GM12878 (cell line): ENCODE measurements around the gene PATE4. TPM values are rescaled to one million over a fixed set of nuclear protein-coding genes. Genes with fewer than 3 reads are reported as not detected.

Source experiments
- ATAC-seq: fragments of 200-7000 bp; cut with Tn5 transposase; 3 replicates; pipeline ENCODE4 v1.9.1; 2020; ENCODE audit warnings: mild to moderate bottlenecking, moderate library complexity
- Bru-seq: library from RNA; stranded (reverse); fragments of 400-500 nt; gene quantifications from one replicate; lab custom pipeline; 2021; lab: Mats Ljungman, UMichigan
- BruChase-seq, 2 experiments: library from RNA; stranded (reverse); fragments of 400-500 nt; gene quantifications; one replicate each; lab custom pipeline; 2021; lab: Mats Ljungman, UMichigan
- BruUV-seq: library from RNA; stranded (reverse); fragments of 400-500 nt; replicated peaks from 2 replicates; lab custom pipeline; 2021; lab: Mats Ljungman, UMichigan
- CTCF ChIA-PET: fragments of 300-600 bp; sonication (Branson Sonifier 250); formaldehyde crosslinking; extraction: SDS; loops from one replicate; lab custom pipeline; 2021; ENCODE audit warnings: inconsistent platforms; lab: Yijun Ruan, JAX
- POLR2A ChIA-PET: fragments of 350-600 bp; formaldehyde crosslinking; extraction: SDS; loops from one replicate; lab custom pipeline; 2021; ENCODE audit warnings: inconsistent platforms; lab: Charles Lee
- RAD21 ChIA-PET: fragments of 300-600 bp; sonication (Branson Sonifier 250); formaldehyde crosslinking; loops from one replicate; lab custom pipeline; 2023; ENCODE audit warnings: antibody characterized with exemption; ENCODE audit not compliant: unreplicated experiment; lab: Charles Lee
- SMC1A ChIA-PET: fragments of 300-600 bp; sonication (Branson Sonifier 250); formaldehyde crosslinking; loops from one replicate; lab custom pipeline; 2023; ENCODE audit not compliant: unreplicated experiment, uncharacterized antibody; lab: Charles Lee
- DNase-seq: peaks from one replicate; pipeline ENCODE4 v3.0.0-alpha.2; 2011; ENCODE audit warnings: low read depth, low spot score
- FAIRE-seq: peaks from 3 replicates; lab custom pipeline; 2011; peaks lifted over from hg19 to GRCh38; lab: Jason Lieb, UNC
- H2AFZ ChIP-seq: 2 replicates; pipeline ENCODE4 v1.6.0; 2011; ENCODE audit warnings: low read depth, low read length, control low read depth; ENCODE audit not compliant: control insufficient read depth
- H3K27ac ChIP-seq: 2 replicates; pipeline ENCODE4 v1.5.1; 2011; ENCODE audit warnings: control low read depth; ENCODE audit not compliant: control insufficient read depth, insufficient read depth
- H3K27me3 ChIP-seq, 2 experiments: replicated peaks in 1 of 2; 2 replicates each; pipeline versions ENCODE4 v1.6.0 to v1.6.1; 2011; ENCODE audit warnings: low read length in 1 of 2; ENCODE audit not compliant: control insufficient read depth in 2 of 2, insufficient read depth in 2 of 2
- H3K36me3 ChIP-seq, 2 experiments: 2 replicates each; pipeline ENCODE4 v1.5.1; 2011; ENCODE audit warnings: low read length in 1 of 2; ENCODE audit not compliant: control insufficient read depth in 2 of 2, insufficient read depth in 2 of 2
- H3K4me1 ChIP-seq: 2 replicates; pipeline ENCODE4 v1.6.1; 2011; ENCODE audit warnings: mild to moderate bottlenecking, low read length, moderate library complexity, mixed read lengths; ENCODE audit not compliant: control insufficient read depth, insufficient read depth
- H3K4me2 ChIP-seq: 2 replicates; pipeline ENCODE4 v1.6.0; 2011; ENCODE audit warnings: control low read depth; ENCODE audit not compliant: control insufficient read depth, insufficient read depth
- H3K4me3 ChIP-seq: fragments of 200-600 bp; sonication (generic); 2 replicates; pipeline ENCODE4 v1.5.1; 2016
- H3K79me2 ChIP-seq: 2 replicates; pipeline ENCODE4 v1.6.0; 2011; ENCODE audit warnings: low read length; ENCODE audit not compliant: control insufficient read depth, insufficient read depth
- H3K9ac ChIP-seq: 2 replicates; pipeline ENCODE4 v1.8.0; 2011; ENCODE audit warnings: low read length, control low read depth, mixed read lengths; ENCODE audit not compliant: control insufficient read depth, insufficient read depth
- H3K9me3 ChIP-seq: replicated peaks from 3 replicates; pipeline ENCODE4 v1.5.1; 2011; ENCODE audit warnings: mild to moderate bottlenecking, low read length; ENCODE audit not compliant: control insufficient read depth, insufficient read depth
- H4K20me1 ChIP-seq: 2 replicates; pipeline ENCODE4 v1.6.0; 2011; ENCODE audit not compliant: control insufficient read depth, insufficient read depth
- CREB1 ChIP-seq: IDR thresholded peaks from 2 replicates; pipeline ENCODE4 v1.6.1; 2012; ENCODE audit warnings: low read depth, mild to moderate bottlenecking, inconsistent platforms
- NBN ChIP-seq: fragments of 450-650 bp; IDR thresholded peaks from 2 replicates; pipeline ENCODE4 v1.6.1; 2016
- NR2F1 ChIP-seq: fragments of 450-650 bp; conservative IDR thresholded peaks from 2 replicates; pipeline ENCODE4 v1.6.1; 2017; ENCODE audit warnings: mild to moderate bottlenecking
- PBX3 ChIP-seq: IDR thresholded peaks from 2 replicates; pipeline ENCODE4 v1.6.1; 2011; ENCODE audit warnings: mild to moderate bottlenecking, low read depth, low read length, moderate library complexity; ENCODE audit not compliant: insufficient replicate concordance
- PML ChIP-seq: IDR thresholded peaks from 2 replicates; pipeline ENCODE4 v1.6.1; 2012; ENCODE audit warnings: low read length, inconsistent platforms
- SP1 ChIP-seq: IDR thresholded peaks from one replicate; pipeline ENCODE4 v1.6.1; 2011; ENCODE audit warnings: low read depth, low read length
- SREBF1 ChIP-seq: IDR thresholded peaks from 2 replicates; pipeline ENCODE4 v1.6.1; 2012; ENCODE audit warnings: mild to moderate bottlenecking, low read length
- SREBF2 ChIP-seq: IDR thresholded peaks from 2 replicates; pipeline ENCODE4 v1.6.1; 2012; ENCODE audit warnings: mild to moderate bottlenecking, low read length
- TAF1 ChIP-seq: IDR thresholded peaks from 2 replicates; pipeline ENCODE4 v1.6.1; 2011; ENCODE audit warnings: mild to moderate bottlenecking, low read depth, low read length, borderline replicate concordance
- WGBS: methylation state at CpG from one replicate; pipeline ENCODE4 v1.1.6; 2016; ENCODE audit warnings: low lambda C conversion rate; ENCODE audit not compliant: insufficient replicate concordance, insufficient coverage; ENCODE audit errors: missing lambda C conversion rate; 5-methylcytosine and 5-hydroxymethylcytosine counted together
- in situ Hi-C: fragments of 300-500 bp; cut with MboI; formaldehyde crosslinking; loops from 9 replicates; pipeline ENCODE4 v1.14.3; 2018; ENCODE audit warnings: mixed read lengths
- intact Hi-C: fragments of 100-400 bp; cut with micrococcal nuclease; formaldehyde crosslinking; loops from one replicate; pipeline ENCODE4 v1.14.2; 2022; ENCODE audit not compliant: unreplicated experiment
- long read RNA-seq, 2 experiments: library from polyadenylated mRNA; unstranded; transcript quantifications; one replicate each; pipeline ENCODE4 v2.0.0, GENCODE V29; 2019 to 2020
- polyA minus RNA-seq, 3 experiments: library from RNA; depleted of rRNA, polyadenylated mRNA; stranded (reverse); fragments of >200 nt; gene quantifications; 2 replicates each; pipeline ENCODE4 v1.2.3, GENCODE V29; 2011
- polyA plus RNA-seq, 11 experiments: library from polyadenylated mRNA; depleted of rRNA in 4 of 11; unstranded in 6 of 11; stranded (reverse) in 5 of 11; fragments of >200 nt; fragmentation: Nextera tagmentation in 4 of 11; fragmentation: Illumina TruSeq in 1 of 11; extraction: Ambion mirVana in 4 of 11; extraction: Trizol in 1 of 11; gene quantifications; 1 replicate in 1 of 11; 2 replicates in 10 of 11; pipeline versions ENCODE4 v1.2.1 to v1.2.3, GENCODE V29; 2011 to 2016; ENCODE audit warnings: inconsistent platforms in 2 of 11, missing spikeins in 2 of 11, low read depth in 1 of 11
- total RNA-seq, 4 experiments: library from RNA; depleted of rRNA in 3 of 4; stranded (reverse); fragments of >200 nt in 3 of 4; fragmentation: Illumina TruSeq in 1 of 4; extraction: Trizol in 1 of 4; gene quantifications; 2 replicates each; pipeline versions ENCODE4 v1.2.1 to v1.2.3, GENCODE V29; 2013 to 2021
- TF ChIP-seq, protein P1 (sequence below): IDR thresholded peaks from 2 replicates; pipeline ENCODE4 v1.6.1; 2011; ENCODE audit warnings: borderline replicate concordance, low read depth, mild to moderate bottlenecking, moderate library complexity, low read length; ENCODE audit not compliant: insufficient read depth, poor library complexity, severe bottlenecking

Gene PATE4, protein sequence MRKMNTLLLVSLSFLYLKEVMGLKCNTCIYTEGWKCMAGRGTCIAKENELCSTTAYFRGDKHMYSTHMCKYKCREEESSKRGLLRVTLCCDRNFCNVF
- total RNA-seq (2013; cell fraction: nucleolus; rRNA removed) = not detected in 2 replicates
- not detected in 2 replicates for total RNA-seq (2014; rRNA removed)
- total RNA-seq (2014; rRNA removed; fragmentation: Illumina TruSeq; extraction: Trizol) = not detected in 2 replicates
- not detected in 2 replicates for total RNA-seq (2021)
- polyA plus RNA-seq (2011; ENCODE audit: low read depth) = not detected
- polyA plus RNA-seq (2011; rRNA removed) = not detected in 2 replicates
- not detected in 2 replicates for polyA plus RNA-seq (2011; cell fraction: cytosol; rRNA removed)
- polyA plus RNA-seq (2011; cell fraction: nucleus; rRNA removed) = not detected in 2 replicates
- not detected in 2 replicates for polyA plus RNA-seq (2012)
- not detected in 2 replicates for polyA plus RNA-seq (2014; fragmentation: Illumina TruSeq; extraction: Trizol)
- polyA plus RNA-seq (2014; fragmentation: Nextera tagmentation; extraction: Ambion mirVana) = not detected
- not detected in 2 replicates for polyA plus RNA-seq (2014; rRNA removed)
- polyA plus RNA-seq (2016; fragmentation: Nextera tagmentation; extraction: Ambion mirVana) = under 1 TPM in 1 of 2 experiments, not detected in 1; 0.17 TPM
- not detected in 2 replicates for polyA minus RNA-seq (2011; rRNA and poly(A)+ RNA removed)
- polyA minus RNA-seq (2011; cell fraction: cytosol; rRNA and poly(A)+ RNA removed) = not detected in 2 replicates
- polyA minus RNA-seq (2011; cell fraction: nucleus; rRNA and poly(A)+ RNA removed) = not detected in 2 replicates
- not detected for Bru-seq, nascent RNA
- BruChase-seq, experiment 1, labeled RNA remaining after a 6-hour chase = not detected
- BruChase-seq, experiment 2, labeled RNA remaining after a 2-hour chase = not detected
- long read RNA-seq, experiment 1 = 0 reads
- long read RNA-seq, experiment 2 = 0 reads

- Histone ChIP-seq H3K4me1 (no peaks in the 10 kb centered on the region), H4K20me1 (no peaks in the 10 kb centered on the region), H3K9me3 (no peaks in the 10 kb centered on the region), H3K27ac (no peak within 1 kb of the TSS), H2AFZ (no peak within 1 kb of the TSS), H3K4me2 (no peak within 1 kb of the TSS), H3K4me3 (no peak within 1 kb of the TSS), H3K9ac (no peak within 1 kb of the TSS), H3K27me3 (no peaks in the 10 kb centered on the region; a peak in 3 of 4 replicates), H3K79me2 (no peaks in the 10 kb centered on the region), H3K36me3 (no peaks in the 10 kb centered on the region)
- FAIRE-seq = no peak
- ChIA-PET CTCF (no interaction called here), RAD21 (no interaction called here), SMC1A (no interaction called here), POLR2A (no interaction called here)
- BruUV-seq = no TSS peak
- TF ChIP-seq PBX3 = no peak
- TF ChIP-seq, protein P1, sequence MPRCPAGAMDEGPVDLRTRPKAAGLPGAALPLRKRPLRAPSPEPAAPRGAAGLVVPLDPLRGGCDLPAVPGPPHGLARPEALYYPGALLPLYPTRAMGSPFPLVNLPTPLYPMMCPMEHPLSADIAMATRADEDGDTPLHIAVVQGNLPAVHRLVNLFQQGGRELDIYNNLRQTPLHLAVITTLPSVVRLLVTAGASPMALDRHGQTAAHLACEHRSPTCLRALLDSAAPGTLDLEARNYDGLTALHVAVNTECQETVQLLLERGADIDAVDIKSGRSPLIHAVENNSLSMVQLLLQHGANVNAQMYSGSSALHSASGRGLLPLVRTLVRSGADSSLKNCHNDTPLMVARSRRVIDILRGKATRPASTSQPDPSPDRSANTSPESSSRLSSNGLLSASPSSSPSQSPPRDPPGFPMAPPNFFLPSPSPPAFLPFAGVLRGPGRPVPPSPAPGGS = no peak
- TF ChIP-seq SREBF2 = no peak
- TF ChIP-seq SP1 = no peak
- no peak for TF ChIP-seq TAF1
- TF ChIP-seq NBN = no peak
- no peak for TF ChIP-seq CREB1
- no peak for TF ChIP-seq NR2F1
- TF ChIP-seq PML = no peak
- no peak for TF ChIP-seq SREBF1
- intact Hi-C loops (no loop called here), in situ Hi-C loops (no loop called here)
- WGBS = 31% methylated on average over 3 of the region's 3 CpGs
- no peak for DNase-seq
- ATAC-seq = no peak
These were observed at the start of gene PATE4 for GRCh38 chr11:125833016-125833415. Gene PATE4 (plus strand): TSS chr11:125833316. CDS start chr11:125833360, 44 bp downstream.
